T-helper 1 cell treated with Interleukin-12 subunit alpha and Interleukin-12 subunit beta and Interleukin-4 antibody, amounts not matched to agents 30 μg/mL and 1 μg/mL, for 36 hours (primary cell): ENCODE measurements around the gene OR2K2.
"Not testable (repeated sequence)": the region's sequence is repeated elsewhere in the genome, so short reads cannot be mapped to it uniquely, and the experiment has no call there.

Source experiments
- H3K27ac Mint-ChIP-seq: one replicate; pipeline ENCODE4 v1.8.0; 2021; ENCODE audit warnings: mild to moderate bottlenecking, mixed read lengths
- H3K27me3 Mint-ChIP-seq: one replicate; pipeline ENCODE4 v1.8.0; 2021; ENCODE audit warnings: low read depth, mixed read lengths
- H3K36me3 Mint-ChIP-seq: one replicate; pipeline ENCODE4 v1.8.0; 2021; ENCODE audit warnings: low read depth, mixed read lengths
- H3K4me1 Mint-ChIP-seq: one replicate; pipeline ENCODE4 v1.8.0; 2021; ENCODE audit warnings: low read depth, mixed read lengths
- H3K4me3 Mint-ChIP-seq: one replicate; pipeline ENCODE4 v1.8.0; 2021; ENCODE audit warnings: mild to moderate bottlenecking, moderate library complexity, mixed read lengths
- H3K9me3 Mint-ChIP-seq: one replicate; pipeline ENCODE4 v1.8.0; 2021; ENCODE audit warnings: mixed read lengths

Gene OR2K2

GRCh38 chr9:111305914-111306313, 24.1 kb downstream of the OR2K2 start:
- Mint-ChIP-seq H3K27ac (no peak overlapping the region), H3K27me3 (no peaks in the 10 kb centered on the region), H3K4me3 (no peak overlapping the region), H3K36me3 (no peaks in the 10 kb centered on the region), H3K9me3 (no peaks in the 10 kb centered on the region), H3K4me1 (no peaks in the 10 kb centered on the region)

GRCh38 chr9:111304000-111304399, 26.0 kb downstream of the OR2K2 start:
- not testable (repeated sequence) for H3K9me3 Mint-ChIP-seq, H3K27ac Mint-ChIP-seq, H3K4me1 Mint-ChIP-seq, H3K4me3 Mint-ChIP-seq, H3K27me3 Mint-ChIP-seq, H3K36me3 Mint-ChIP-seq

GRCh38 chr9:111301195-111301594, 28.8 kb downstream of the OR2K2 start:
- Mint-ChIP-seq H3K27me3 (peaks cover 7% of the 10 kb centered on the region), H3K9me3 (no peaks in the 10 kb centered on the region), H3K36me3 (no peaks in the 10 kb centered on the region), H3K27ac (no peak overlapping the region), H3K4me3 (no peak overlapping the region), H3K4me1 (no peaks in the 10 kb centered on the region)

- no peaks in the 10 kb centered on the region for H3K4me1 Mint-ChIP-seq
- no peaks in the 10 kb centered on the region for H3K36me3 Mint-ChIP-seq
- H3K27me3 Mint-ChIP-seq, result peaks cover 7% of the 10 kb centered on the region
- H3K4me3 Mint-ChIP-seq, result no peak overlapping the region
- no peak overlapping the region for H3K27ac Mint-ChIP-seq
- no peaks in the 10 kb centered on the region for H3K9me3 Mint-ChIP-seq
Measured at GRCh38 chr9:111300140-111300735, 29.8 kb downstream of the OR2K2 start.

- H3K36me3 Mint-ChIP-seq, H3K27me3 Mint-ChIP-seq, H3K4me1 Mint-ChIP-seq: not testable (repeated sequence)
Measured at GRCh38 chr9:111299599-111299966, 30.4 kb downstream of the OR2K2 start.

GRCh38 chr9:111298731-111299598, 31.1 kb downstream of the OR2K2 start:
- Mint-ChIP-seq H3K4me3 (no peak overlapping the region), H3K36me3 (no peaks in the 10 kb centered on the region), H3K4me1 (no peaks in the 10 kb centered on the region), H3K9me3 (no peaks in the 10 kb centered on the region), H3K27me3 (peaks cover 7% of the 10 kb centered on the region), H3K27ac (no peak overlapping the region)

More at GRCh38 chr9:111299599-111299966, 30.4 kb downstream of the OR2K2 start:
- not testable (repeated sequence) for H3K9me3 Mint-ChIP-seq, H3K4me3 Mint-ChIP-seq, H3K27ac Mint-ChIP-seq

- H3K36me3 Mint-ChIP-seq, result no peaks in the 10 kb centered on the region
- H3K27ac Mint-ChIP-seq, result no peak overlapping the region
- H3K4me3 Mint-ChIP-seq, result no peak overlapping the region
- no peaks in the 10 kb centered on the region for H3K9me3 Mint-ChIP-seq
- H3K27me3 Mint-ChIP-seq, result peaks cover 7% of the 10 kb centered on the region
- H3K4me1 Mint-ChIP-seq, result no peaks in the 10 kb centered on the region
Measured at GRCh38 chr9:111298111-111298510, 31.9 kb downstream of the OR2K2 start.

GRCh38 chr9:111297066-111297824, 32.8 kb downstream of the OR2K2 start:
- no peaks in the 10 kb centered on the region for H3K36me3 Mint-ChIP-seq
- peaks cover 7% of the 10 kb centered on the region for H3K27me3 Mint-ChIP-seq
- no peak overlapping the region for H3K4me3 Mint-ChIP-seq
- no peak overlapping the region for H3K27ac Mint-ChIP-seq
- H3K9me3 Mint-ChIP-seq, result no peaks in the 10 kb centered on the region
- H3K4me1 Mint-ChIP-seq, result no peaks in the 10 kb centered on the region

GRCh38 chr9:111294691-111295451, 35.2 kb downstream of the OR2K2 start:
- H3K27me3 Mint-ChIP-seq, result peaks cover 7% of the 10 kb centered on the region
- H3K4me3 Mint-ChIP-seq, result no peak overlapping the region
- H3K27ac Mint-ChIP-seq, result no peak overlapping the region
- no peaks in the 10 kb centered on the region for H3K4me1 Mint-ChIP-seq
- no peaks in the 10 kb centered on the region for H3K36me3 Mint-ChIP-seq
- no peaks in the 10 kb centered on the region for H3K9me3 Mint-ChIP-seq

GRCh38 chr9:111287127-111287526, 42.9 kb downstream of the OR2K2 start:
- H3K4me3 Mint-ChIP-seq, result no peak overlapping the region

GRCh38 chr9:111284703-111285102, 45.3 kb downstream of the OR2K2 start:
- no peaks in the 10 kb centered on the region for H3K4me1 Mint-ChIP-seq
- no peak overlapping the region for H3K4me3 Mint-ChIP-seq
- H3K27ac Mint-ChIP-seq, result no peak overlapping the region
- no peaks in the 10 kb centered on the region for H3K9me3 Mint-ChIP-seq
- peaks cover 8% of the 10 kb centered on the region for H3K27me3 Mint-ChIP-seq
- H3K36me3 Mint-ChIP-seq, result no peaks in the 10 kb centered on the region

More at GRCh38 chr9:111287127-111287526, 42.9 kb downstream of the OR2K2 start:
- Mint-ChIP-seq H3K36me3 (no peaks in the 10 kb centered on the region), H3K27ac (no peak overlapping the region), H3K9me3 (no peaks in the 10 kb centered on the region), H3K4me1 (no peaks in the 10 kb centered on the region), H3K27me3 (no peaks in the 10 kb centered on the region)

GRCh38 chr9:111282845-111283244, 47.2 kb downstream of the OR2K2 start:
- H3K27me3 Mint-ChIP-seq, result peaks cover 8% of the 10 kb centered on the region
- H3K36me3 Mint-ChIP-seq, result no peaks in the 10 kb centered on the region
- H3K9me3 Mint-ChIP-seq, result no peaks in the 10 kb centered on the region
- no peaks in the 10 kb centered on the region for H3K4me1 Mint-ChIP-seq
- H3K4me3 Mint-ChIP-seq, result no peak overlapping the region
- H3K27ac Mint-ChIP-seq, result no peak overlapping the region

GRCh38 chr9:111280795-111281194, 49.2 kb downstream of the OR2K2 start:
- H3K9me3 Mint-ChIP-seq, result not testable (repeated sequence)

More at GRCh38 chr9:111280795-111281194, 49.2 kb downstream of the OR2K2 start:
- not testable (repeated sequence) for H3K36me3 Mint-ChIP-seq, H3K27ac Mint-ChIP-seq, H3K4me1 Mint-ChIP-seq, H3K4me3 Mint-ChIP-seq
- peaks cover 10% of the 10 kb centered on the region for H3K27me3 Mint-ChIP-seq
